CD4-positive, alpha-beta T cell (primary cell): ENCODE measurements around the gene PILRA. TPM values are rescaled to one million over a fixed set of nuclear protein-coding genes. Genes with fewer than 3 reads are reported as not detected.
"Not testable (repeated sequence)": the region's sequence is repeated elsewhere in the genome, so short reads cannot be mapped to it uniquely, and the experiment has no call there.

Source experiments
- ATAC-seq: fragments of 200-7000 bp; cut with Tn5 transposase; one replicate; pipeline ENCODE4 v1.10.0; 2022; ENCODE audit warnings: mild to moderate bottlenecking; ENCODE audit not compliant: poor library complexity
- CTCF ChIA-PET: fragments of 350-600 bp; sonication (Branson Sonifier 250); formaldehyde crosslinking; loops from one replicate; lab custom pipeline; 2021; ENCODE audit warnings: antibody characterized with exemption, inconsistent platforms; lab: Charles Lee
- POLR2A ChIA-PET: fragments of 350-600 bp; sonication (Branson Sonifier 250); formaldehyde crosslinking; loops from one replicate; lab custom pipeline; 2021; ENCODE audit warnings: antibody characterized with exemption, inconsistent platforms; lab: Charles Lee
- DNase-seq, 14 experiments: peaks; one replicate each; pipeline ENCODE4 v3.0.0-alpha.2; 2013 to 2020; ENCODE audit warnings: mixed read lengths in 2 of 14
- H3K27ac ChIP-seq, 2 donors: one replicate each; pipeline versions ENCODE4 v1.5.1 to v1.7.0; 2013; ENCODE audit warnings: low read length in 2 of 2, low read depth in 1 of 2, mild to moderate bottlenecking in 1 of 2
- H3K27me3 ChIP-seq, 2 experiments: 1 replicate in 1 of 2; 2 replicates in 1 of 2; pipeline versions ENCODE4 v1.6.1 to v1.7.0; 2013; ENCODE audit warnings: low read length in 2 of 2, control low read depth in 1 of 2, mild to moderate bottlenecking in 1 of 2, moderate library complexity in 1 of 2; ENCODE audit not compliant: insufficient read depth in 2 of 2, control insufficient read depth in 1 of 2
- H3K36me3 ChIP-seq: one replicate; pipeline ENCODE4 v1.6.1; 2013; ENCODE audit warnings: low read length, control low read depth; ENCODE audit not compliant: insufficient read depth
- H3K4me1 ChIP-seq: one replicate; pipeline ENCODE4 v1.6.1; 2013; ENCODE audit warnings: low read length, control low read depth; ENCODE audit not compliant: insufficient read depth
- H3K4me3 ChIP-seq: one replicate; pipeline ENCODE4 v1.5.1; 2013; ENCODE audit warnings: mild to moderate bottlenecking, low read length, moderate library complexity
- H3K9me3 ChIP-seq, 2 experiments: 1 replicate in 1 of 2; 2 replicates in 1 of 2; pipeline versions ENCODE4 v1.6.1 to v1.7.0; 2013; ENCODE audit warnings: low read length in 2 of 2, mild to moderate bottlenecking in 2 of 2, control low read depth in 1 of 2, moderate library complexity in 1 of 2; ENCODE audit not compliant: control insufficient read depth in 1 of 2, insufficient read depth in 1 of 2
- H3K27ac Mint-ChIP-seq: one replicate; pipeline ENCODE4 v1.8.0; 2020; ENCODE audit warnings: mixed read lengths
- H3K27me3 Mint-ChIP-seq: one replicate; pipeline ENCODE4 v1.8.0; 2021; ENCODE audit warnings: mixed read lengths
- H3K36me3 Mint-ChIP-seq: one replicate; pipeline ENCODE4 v1.8.0; 2021; ENCODE audit warnings: low read depth, mixed read lengths
- H3K4me1 Mint-ChIP-seq: one replicate; pipeline ENCODE4 v1.8.0; 2021; ENCODE audit warnings: low read depth, mixed read lengths
- H3K4me3 Mint-ChIP-seq: one replicate; pipeline ENCODE4 v1.8.0; 2020; ENCODE audit warnings: mild to moderate bottlenecking, mixed read lengths
- H3K9me3 Mint-ChIP-seq: one replicate; pipeline ENCODE4 v1.8.0; 2020; ENCODE audit warnings: mixed read lengths
- CTCF ChIP-seq: fragments of 200-600 bp; IDR thresholded peaks from one replicate; pipeline ENCODE4 v1.8.0; 2022; ENCODE audit warnings: antibody characterized with exemption, mild to moderate bottlenecking
- intact Hi-C, 2 experiments: fragments of 100-400 bp; cut with DNase I in 1 of 2; cut with micrococcal nuclease in 1 of 2; formaldehyde crosslinking; loops; one replicate each; pipeline versions ENCODE4 v1.15.1 to v1.9.0; 2023 to 2025; cut with DNase I, micrococcal nuclease
- total RNA-seq, 174 experiments: library from RNA in 2 of 174; stranded (reverse) in 2 of 174; gene quantifications; one replicate each; pipeline ENCODE4 v1.2.3 and lab custom pipeline; 2021 to 2026

PILRA gene
- total RNA-seq, 2 experiments from 2014 or later, result 4.6 to 5.3 TPM

GRCh38 chr7:100378114-100378755, 4.9 kb downstream of the PILRA start:
- H3K27me3 Mint-ChIP-seq, result no peaks in the 10 kb centered on the region
- TF ChIP-seq CTCF, result no peak
- H3K36me3 ChIP-seq, result no peaks in the 10 kb centered on the region
- no peaks in the 10 kb centered on the region for H3K9me3 Mint-ChIP-seq
- H3K9me3 ChIP-seq, result no peaks in the 10 kb centered on the region
- no peaks in the 10 kb centered on the region for H3K27me3 ChIP-seq
- DNase-seq (no peak), ATAC-seq (no peak)
- POLR2A ChIA-PET, result no interaction called here
- no peak overlapping the region for H3K27ac ChIP-seq
- intact Hi-C loops, result no loop called here
- no peak overlapping the region for H3K4me3 Mint-ChIP-seq
- peaks cover 10% of the 10 kb centered on the region for H3K4me1 Mint-ChIP-seq
- no peak overlapping the region for H3K27ac Mint-ChIP-seq
- no peaks in the 10 kb centered on the region for H3K4me1 ChIP-seq
- CTCF ChIA-PET, result interaction anchor here (0.7 kb wide), 1 partner anchor 176 kb away, joined by 3 read pairs; no protein-coding TSS in a partner anchor
- H3K36me3 Mint-ChIP-seq, result peaks cover 4% of the 10 kb centered on the region
- H3K4me3 ChIP-seq, result no peak overlapping the region

GRCh38 chr7:100380196-100380595, 6.9 kb downstream of the PILRA start:
- H3K4me1 ChIP-seq, result no peaks in the 10 kb centered on the region
- peaks cover 10% of the 10 kb centered on the region for H3K4me1 Mint-ChIP-seq
- intact Hi-C loops, result no loop called here
- no peak for ATAC-seq
- H3K27me3 ChIP-seq, result no peaks in the 10 kb centered on the region
- H3K4me3 Mint-ChIP-seq, result no peak overlapping the region
- no peak for TF ChIP-seq CTCF
- no peak overlapping the region for H3K27ac ChIP-seq
- no peaks in the 10 kb centered on the region for H3K27me3 Mint-ChIP-seq
- POLR2A ChIA-PET, result no interaction called here
- no peaks in the 10 kb centered on the region for H3K36me3 ChIP-seq
- H3K9me3 Mint-ChIP-seq, result no peaks in the 10 kb centered on the region
- H3K4me3 ChIP-seq, result no peak overlapping the region
- CTCF ChIA-PET, result no interaction called here
- no peaks in the 10 kb centered on the region for H3K9me3 ChIP-seq
- DNase-seq, result no peak
- no peaks in the 10 kb centered on the region for H3K36me3 Mint-ChIP-seq
- H3K27ac Mint-ChIP-seq, result no peak overlapping the region

- H3K27ac ChIP-seq, H3K27me3 Mint-ChIP-seq, H3K9me3 Mint-ChIP-seq, DNase-seq, H3K36me3 ChIP-seq, H3K27ac Mint-ChIP-seq, intact Hi-C loops, H3K4me3 Mint-ChIP-seq, H3K9me3 ChIP-seq, H3K4me1 Mint-ChIP-seq, H3K27me3 ChIP-seq, H3K4me3 ChIP-seq, H3K4me1 ChIP-seq, CTCF ChIA-PET, ATAC-seq, POLR2A ChIA-PET, H3K36me3 Mint-ChIP-seq: not testable (repeated sequence)
Measured at GRCh38 chr7:100381531-100382233, 8.4 kb downstream of the PILRA start.

- H3K27ac ChIP-seq, H3K9me3 Mint-ChIP-seq: not testable (repeated sequence)
Measured at GRCh38 chr7:100382234-100382853, 9.1 kb downstream of the PILRA start.

More at GRCh38 chr7:100382234-100382853, 9.1 kb downstream of the PILRA start:
- intact Hi-C loops, DNase-seq, H3K4me3 Mint-ChIP-seq, CTCF ChIA-PET, H3K27me3 ChIP-seq, H3K36me3 ChIP-seq, POLR2A ChIA-PET, H3K4me1 ChIP-seq, H3K4me3 ChIP-seq, H3K9me3 ChIP-seq, H3K36me3 Mint-ChIP-seq, H3K27me3 Mint-ChIP-seq, H3K4me1 Mint-ChIP-seq, ATAC-seq, H3K27ac Mint-ChIP-seq: not testable (repeated sequence)
